ENCODE measurements around the gene ADRB2. TPM values are rescaled to one million over a fixed set of nuclear protein-coding genes. Genes with fewer than 3 reads are reported as not detected.
A peak's percentile ranks its signal among the peaks of the same experiment; 100 is the strongest.
"Not testable (repeated sequence)": the region's sequence is repeated elsewhere in the genome, so short reads cannot be mapped to it uniquely, and the experiment has no call there.

Gene ADRB2
- total and polyA plus RNA-seq, 5 donors = 2.4 to 9.2 (median 7.4) TPM

DNA sequence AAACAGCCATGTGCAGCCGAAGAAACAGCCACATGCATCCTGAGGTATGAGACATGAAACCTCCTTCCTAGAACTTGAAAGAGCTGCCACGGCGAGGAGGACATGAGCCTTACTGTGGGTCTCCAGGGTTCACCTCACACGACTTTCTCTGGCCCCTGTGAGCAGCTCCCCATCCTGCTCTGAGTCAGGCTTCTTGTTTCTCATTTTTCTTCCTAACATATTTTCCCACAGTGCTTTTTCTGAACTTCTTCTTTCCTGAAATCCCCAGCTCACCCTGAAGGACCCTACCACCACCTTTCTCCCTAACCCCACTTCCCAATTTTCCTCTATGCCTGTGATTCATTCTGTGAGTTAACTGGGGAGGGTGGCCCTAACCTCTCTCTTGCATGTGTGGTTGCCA lies 33.7 kb upstream of the ADRB2 start:
- ATAC-seq = no peak
- no peaks in the 10 kb centered on the region for H3K27me3 ChIP-seq (ENCODE audit: control insufficient read depth, insufficient read depth)
- no peak for DNase-seq
- no peak overlapping the region for H3K27ac ChIP-seq (ENCODE audit: low read length)
- H3K4me1 ChIP-seq (ENCODE audit: control insufficient read depth, insufficient read depth, low read length) = no peaks in the 10 kb centered on the region
- 79% methylated on average over 4 of the region's 4 CpGs for WGBS
- no peak overlapping the region for H3K4me3 ChIP-seq (ENCODE audit: low read length)
- H3K9me3 ChIP-seq (ENCODE audit: control insufficient read depth, low read length) = no peaks in the 10 kb centered on the region
- intact Hi-C loops (cut with DNase I) = no loop called here

DNA sequence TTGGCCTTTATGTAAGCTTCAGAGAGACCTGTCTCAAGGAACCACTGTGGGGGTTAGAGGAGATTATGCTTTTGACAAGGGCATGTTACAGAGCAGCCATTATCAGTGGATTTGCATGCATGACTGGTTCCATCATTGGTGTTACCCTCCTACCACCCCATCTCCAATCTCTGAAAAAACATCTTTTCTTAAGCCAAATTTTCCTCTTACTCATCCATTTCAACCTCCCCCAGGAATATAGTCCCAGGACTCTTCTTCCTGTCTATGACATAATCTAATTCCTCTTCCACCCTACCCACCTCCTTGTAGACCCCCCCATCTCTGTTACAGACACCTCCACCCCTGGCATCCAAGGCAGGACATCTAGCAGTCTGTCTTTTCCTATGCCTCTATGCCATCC lies 33.1 kb upstream of the ADRB2 start:
- no peaks in the 10 kb centered on the region for H3K9me3 ChIP-seq (ENCODE audit: control insufficient read depth, low read length)

GRCh38 chr5:148794275-148794674 lies 32.1 kb upstream of the ADRB2 start:
- intact Hi-C loops (cut with DNase I) = no loop called here
- 90% methylated on average over 1 of the region's 1 CpG for WGBS
- Histone ChIP-seq H3K9me3 (ENCODE audit: control insufficient read depth, low read length) (no peaks in the 10 kb centered on the region), H3K4me3 (ENCODE audit: low read length) (no peak overlapping the region), H3K27ac (ENCODE audit: low read length) (no peak overlapping the region), H3K4me1 (ENCODE audit: control insufficient read depth, insufficient read depth, low read length) (no peaks in the 10 kb centered on the region), H3K27me3 (ENCODE audit: control insufficient read depth, insufficient read depth) (no peaks in the 10 kb centered on the region)
- DNase-seq = no peak
- ATAC-seq = no peak

More for the DNA sequence above, 33.1 kb upstream of the ADRB2 start:
- intact Hi-C loops (cut with DNase I) = no loop called here
- ATAC-seq (no peak), DNase-seq (no peak)
- Histone ChIP-seq H3K27me3 (ENCODE audit: control insufficient read depth, insufficient read depth) (no peaks in the 10 kb centered on the region), H3K4me3 (ENCODE audit: low read length) (no peak overlapping the region), H3K4me1 (ENCODE audit: control insufficient read depth, insufficient read depth, low read length) (no peaks in the 10 kb centered on the region), H3K27ac (ENCODE audit: low read length) (no peak overlapping the region)

DNA sequence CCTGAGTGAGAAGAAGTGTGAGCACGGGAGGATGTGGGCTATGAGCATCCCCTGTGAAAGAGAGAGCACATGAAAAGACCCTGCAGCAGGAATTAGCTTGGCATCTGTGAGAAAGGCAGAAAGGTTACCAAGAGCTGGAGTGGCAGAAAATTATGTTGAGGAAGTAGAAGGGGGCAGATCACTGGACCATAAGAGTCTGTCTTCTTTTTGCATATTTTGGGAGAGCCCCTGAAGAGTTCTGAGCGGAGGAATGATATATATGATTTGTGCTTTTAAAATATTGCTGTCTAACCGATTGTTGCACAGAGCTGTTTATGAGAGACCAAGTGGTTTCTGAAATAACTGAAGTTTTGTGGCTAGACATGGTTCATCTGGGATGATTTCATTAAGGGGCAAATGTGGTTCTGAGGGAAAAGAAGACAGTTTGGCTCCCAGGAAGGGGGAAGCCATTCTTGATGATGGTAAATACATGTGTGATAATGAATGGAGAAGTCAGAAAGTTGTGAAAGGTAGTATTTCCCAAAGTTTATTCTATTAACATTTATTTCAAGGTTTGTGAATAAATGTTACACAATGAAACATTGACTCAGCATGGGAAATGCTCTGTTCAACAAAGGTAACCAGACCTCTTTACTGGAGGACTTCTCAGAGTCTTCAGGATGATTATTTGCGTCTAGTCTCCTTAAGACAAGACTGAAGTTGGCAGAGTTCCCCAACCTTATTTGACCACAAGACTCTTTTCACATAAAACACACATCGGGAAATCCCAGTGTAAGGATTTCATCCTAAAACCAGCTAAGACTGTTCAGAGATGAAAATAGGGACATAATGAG lies 31.5 kb upstream of the ADRB2 start:
- ATAC-seq (no peak), DNase-seq (no peak)
- Histone ChIP-seq H3K27ac (ENCODE audit: low read length) (no peak overlapping the region), H3K4me1 (ENCODE audit: control insufficient read depth, insufficient read depth, low read length) (no peaks in the 10 kb centered on the region), H3K9me3 (ENCODE audit: control insufficient read depth, low read length) (no peaks in the 10 kb centered on the region), H3K27me3 (ENCODE audit: control insufficient read depth, insufficient read depth) (no peaks in the 10 kb centered on the region), H3K4me3 (ENCODE audit: low read length) (no peak overlapping the region)
- WGBS = 78% methylated on average over 5 of the region's 5 CpGs
- intact Hi-C loops (cut with DNase I) = no loop called here

GRCh38 chr5:148796936-148797335 lies 29.5 kb upstream of the ADRB2 start:
- intact Hi-C loops (cut with DNase I) = no loop called here

DNA sequence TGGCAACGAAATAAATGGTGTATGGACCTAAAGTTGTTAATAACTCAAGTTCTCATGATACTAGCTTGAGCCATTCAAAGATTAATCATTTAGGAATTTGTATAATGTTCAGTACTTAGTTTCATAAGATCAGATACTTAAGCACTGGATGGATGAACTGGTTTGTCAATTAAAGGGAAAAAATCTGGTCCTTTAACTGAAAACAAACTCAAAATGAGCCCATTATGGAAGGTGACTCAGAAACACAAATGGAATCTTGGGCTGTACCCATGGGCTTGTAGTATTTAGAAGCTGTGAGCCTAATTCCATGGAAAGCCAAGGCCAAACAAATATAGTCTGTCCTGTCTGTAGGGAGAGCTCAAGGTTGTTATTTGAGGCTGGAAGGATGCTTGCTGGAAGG lies 27.6 kb upstream of the ADRB2 start:
- H3K4me3 ChIP-seq (ENCODE audit: low read length) = no peak overlapping the region
- intact Hi-C loops (cut with DNase I) = no loop called here
- DNase-seq = no peak
- no peaks in the 10 kb centered on the region for H3K9me3 ChIP-seq (ENCODE audit: control insufficient read depth, low read length)
- no peak for ATAC-seq
- no peaks in the 10 kb centered on the region for H3K4me1 ChIP-seq (ENCODE audit: control insufficient read depth, insufficient read depth, low read length)
- WGBS = 93% methylated on average over 1 of the region's 1 CpG
- no peak overlapping the region for H3K27ac ChIP-seq (ENCODE audit: low read length)
- H3K27me3 ChIP-seq (ENCODE audit: control insufficient read depth, insufficient read depth) = no peaks in the 10 kb centered on the region

More at GRCh38 chr5:148796936-148797335, 29.5 kb upstream of the ADRB2 start:
- ATAC-seq = no peak
- Histone ChIP-seq H3K27ac (ENCODE audit: low read length) (no peak overlapping the region), H3K9me3 (ENCODE audit: control insufficient read depth, low read length) (no peaks in the 10 kb centered on the region), H3K27me3 (ENCODE audit: control insufficient read depth, insufficient read depth) (no peaks in the 10 kb centered on the region), H3K4me3 (ENCODE audit: low read length) (no peak overlapping the region), H3K4me1 (ENCODE audit: control insufficient read depth, insufficient read depth, low read length) (no peaks in the 10 kb centered on the region)
- WGBS = 100% methylated on average over 1 of the region's 1 CpG
- DNase-seq = no peak

DNA sequence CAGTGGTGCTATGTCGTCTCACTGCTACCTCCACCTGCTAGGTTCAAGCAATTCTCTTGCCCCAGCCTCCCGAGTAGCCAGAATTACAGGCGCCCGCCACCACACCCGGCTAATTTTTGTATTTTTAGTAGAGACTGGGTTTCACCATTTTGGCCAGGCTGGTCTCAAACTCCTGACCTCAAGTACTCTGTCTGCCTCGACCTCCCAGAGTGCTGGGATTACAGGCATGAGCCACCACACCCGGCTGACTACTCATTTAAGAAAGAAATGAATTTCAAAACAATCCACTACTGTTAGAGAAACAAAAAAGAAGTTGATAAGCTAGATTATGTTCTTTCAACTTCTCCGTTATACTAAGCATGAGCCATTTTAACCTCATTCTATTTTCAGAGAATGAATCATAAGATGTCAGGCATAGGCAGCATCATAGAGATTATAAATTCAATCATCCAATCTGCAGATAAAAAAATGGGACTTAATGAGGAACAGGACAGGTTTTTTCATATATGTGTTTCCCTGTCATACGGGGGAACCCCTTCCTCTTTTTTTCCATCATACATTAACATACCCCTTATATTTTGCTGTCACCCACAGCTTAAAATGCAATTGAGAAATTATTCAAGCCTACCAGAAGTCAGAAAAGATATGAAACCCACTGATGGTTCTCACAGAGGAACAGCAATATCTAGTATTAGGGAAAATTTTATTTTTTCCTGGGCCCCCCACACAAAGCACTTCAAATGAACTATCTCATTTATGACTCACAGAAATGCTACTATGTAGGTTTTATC lies 26.5 kb upstream of the ADRB2 start:
- 79% methylated on average over 9 of the region's 9 CpGs for WGBS
- H3K4me1 ChIP-seq (ENCODE audit: control insufficient read depth, insufficient read depth, low read length) = no peaks in the 10 kb centered on the region
- DNase-seq = no peak
- H3K27me3 ChIP-seq (ENCODE audit: control insufficient read depth, insufficient read depth) = no peaks in the 10 kb centered on the region
- no peak overlapping the region for H3K4me3 ChIP-seq (ENCODE audit: low read length)
- intact Hi-C loops (cut with DNase I) = no loop called here
- no peak overlapping the region for H3K27ac ChIP-seq (ENCODE audit: low read length)
- H3K9me3 ChIP-seq (ENCODE audit: control insufficient read depth, low read length) = no peaks in the 10 kb centered on the region
- no peak for ATAC-seq

DNA sequence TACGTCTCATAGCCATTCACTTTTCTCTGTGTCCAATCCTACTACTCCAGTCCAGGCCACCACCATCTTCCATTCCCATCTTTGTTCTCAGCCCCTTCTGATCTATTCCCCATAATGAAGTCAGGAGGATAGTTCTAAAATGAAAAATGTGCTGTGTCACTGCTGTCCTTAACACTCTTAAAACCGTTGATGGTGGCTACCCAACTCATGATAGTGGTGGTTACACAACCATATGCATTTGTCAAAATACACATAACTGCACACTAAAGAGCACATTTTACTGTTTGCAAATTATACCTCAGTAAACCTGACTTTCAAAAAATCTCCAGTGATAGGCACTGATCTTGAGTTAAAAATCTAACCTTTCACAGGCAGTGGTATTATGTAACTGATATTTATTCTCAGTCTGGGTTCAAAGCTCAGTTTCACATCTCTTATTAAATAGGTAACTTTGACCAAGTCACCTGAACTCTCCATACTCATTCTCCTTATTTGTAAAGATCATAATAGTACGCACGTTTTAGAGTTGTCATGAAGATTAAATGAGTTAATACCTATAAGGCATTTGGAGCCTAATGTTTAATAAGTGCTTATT lies 24.6 kb upstream of the ADRB2 start:
- Histone ChIP-seq H3K4me3 (ENCODE audit: low read length) (no peak overlapping the region), H3K9me3 (ENCODE audit: control insufficient read depth, low read length) (no peaks in the 10 kb centered on the region), H3K4me1 (ENCODE audit: control insufficient read depth, insufficient read depth, low read length) (peaks cover 4% of the 10 kb centered on the region), H3K27me3 (ENCODE audit: control insufficient read depth, insufficient read depth) (no peaks in the 10 kb centered on the region), H3K27ac (ENCODE audit: low read length) (no peak overlapping the region)
- 82% methylated on average over 4 of the region's 4 CpGs for WGBS
- intact Hi-C loops (cut with DNase I) = no loop called here
- DNase-seq (no peak), ATAC-seq (no peak)

DNA sequence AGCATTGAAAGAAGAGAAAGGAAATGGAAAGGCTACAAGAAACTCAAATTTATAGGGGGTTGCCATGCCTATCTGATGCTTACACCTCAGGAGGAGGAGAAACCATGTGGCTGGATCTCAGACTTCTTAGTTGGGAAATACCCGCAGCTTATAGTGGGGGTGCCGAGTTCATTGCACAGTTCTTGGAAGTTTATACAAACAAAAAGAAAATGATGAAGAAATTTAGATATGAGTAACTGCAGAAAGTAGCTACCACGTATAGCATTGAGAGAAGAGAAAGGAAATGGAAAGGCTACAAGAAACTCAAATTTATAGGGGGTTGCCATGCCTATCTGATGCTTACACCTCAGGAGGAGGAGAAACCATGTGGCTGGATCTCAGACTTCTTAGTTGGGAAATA lies 23.0 kb upstream of the ADRB2 start:
- H3K4me1 ChIP-seq (ENCODE audit: control insufficient read depth, insufficient read depth, low read length); intact Hi-C loops (cut with DNase I); DNase-seq; H3K4me3 ChIP-seq (ENCODE audit: low read length); ATAC-seq; H3K9me3 ChIP-seq (ENCODE audit: control insufficient read depth, low read length); H3K27me3 ChIP-seq (ENCODE audit: control insufficient read depth, insufficient read depth); H3K27ac ChIP-seq (ENCODE audit: low read length): not testable (repeated sequence)
- WGBS = 86% methylated on average over 3 of the region's 3 CpGs

DNA sequence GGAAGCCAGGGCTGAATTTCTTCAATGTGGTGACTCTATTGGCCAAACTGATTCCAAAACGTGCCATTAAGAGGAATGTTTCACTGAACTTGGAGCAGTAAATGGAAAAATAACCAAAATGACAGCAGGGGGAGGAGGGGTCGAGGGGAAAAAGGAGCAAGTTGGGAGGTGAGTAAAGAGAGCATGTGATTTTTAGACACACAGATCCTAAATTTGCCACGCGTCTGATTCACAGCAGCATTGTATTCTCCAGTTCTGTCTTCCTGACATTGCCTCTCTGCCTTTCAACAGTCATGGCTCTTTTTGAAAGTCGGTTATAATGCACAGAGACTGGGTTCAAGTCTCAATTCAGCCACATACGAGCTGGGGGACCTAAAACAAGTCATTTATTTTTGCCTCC lies 22.0 kb upstream of the ADRB2 start:
- H3K4me3 ChIP-seq (ENCODE audit: low read length) = no peak overlapping the region
- WGBS = 79% methylated on average over 6 of the region's 6 CpGs
- no peaks in the 10 kb centered on the region for H3K27me3 ChIP-seq (ENCODE audit: control insufficient read depth, insufficient read depth)
- DNase-seq = no peak
- intact Hi-C loops (cut with DNase I) = no loop called here
- ATAC-seq = no peak
- H3K9me3 ChIP-seq (ENCODE audit: control insufficient read depth, low read length) = no peaks in the 10 kb centered on the region
- H3K27ac ChIP-seq (ENCODE audit: low read length) = peak overlapping the region; percentile 12
- peaks cover 7% of the 10 kb centered on the region for H3K4me1 ChIP-seq (ENCODE audit: control insufficient read depth, insufficient read depth, low read length)
